Measurements from ENCODE around the gene ZNF681. TPM values are rescaled to one million over a fixed set of nuclear protein-coding genes. Genes with fewer than 3 reads are reported as not detected.

ZNF681 gene
- total and polyA plus RNA-seq, 2 of the 13 experiments (the other 11 are each of a cell fraction or from before 2014, with no cell fraction given), result not detected

- H3K9me3 ChIP-seq (ENCODE audit: low read length), result peaks cover 89% of the 10 kb centered on the region
- no peak overlapping the region for H3K4me3 ChIP-seq (replicated peaks in 1 of 3; ENCODE audit: insufficient read depth in 1 of 3, low read depth in 2 of 3, low read length in 3 of 3)
- CTCF ChIA-PET (ENCODE audit: low intra/inter-chr PET ratio, low total read pairs), result no interaction called here
- in situ Hi-C loops (cut with HindIII; ENCODE audit: extremely low pct_ligation_motif_present, low pct_unique_long_range_greater_than_20kb) (no loop called here), intact Hi-C loops (cut with micrococcal nuclease; ENCODE audit: unreplicated experiment) (no loop called here)
- no peak overlapping the region for H2AFZ ChIP-seq (ENCODE audit: low read length)
- H3K27ac ChIP-seq (ENCODE audit: extremely low read length, insufficient read depth, low read length), result no peak overlapping the region
- FAIRE-seq (no peak), ATAC-seq (no peak), DNase-seq (ENCODE audit: low spot score) (no peak)
- no peaks in the 10 kb centered on the region for H4K20me1 ChIP-seq (ENCODE audit: insufficient read depth, low read length)
- no peaks in the 10 kb centered on the region for H3K4me1 ChIP-seq (ENCODE audit: insufficient read depth, low read length)
- H3K9ac ChIP-seq (ENCODE audit: insufficient read depth, low read depth, low read length), result no peak overlapping the region
- no peak overlapping the region for H3K4me2 ChIP-seq (ENCODE audit: low read depth, low read length)
- no peaks in the 10 kb centered on the region for H3K79me2 ChIP-seq (ENCODE audit: insufficient read depth, low read length)
- H3K36me3 ChIP-seq (replicated peaks in 1 of 2; ENCODE audit: control insufficient read depth in 1 of 2, insufficient read depth in 2 of 2, low read length in 2 of 2), result no peaks in the 10 kb centered on the region
- H3K27me3 ChIP-seq (ENCODE audit: control insufficient read depth in 1 of 2, insufficient read depth in 2 of 2, low read length in 2 of 2), result no peaks in the 10 kb centered on the region; a peak in 1 of 5 replicates
- 7% methylated on average over 7 of the region's 17 CpGs for WGBS (ENCODE audit: low lambda C conversion rate)
- POLR2A ChIA-PET, result no interaction called here
- no TSS peak for BruUV-seq (replicated peaks)
- TF ChIP-seq, protein P1, sequence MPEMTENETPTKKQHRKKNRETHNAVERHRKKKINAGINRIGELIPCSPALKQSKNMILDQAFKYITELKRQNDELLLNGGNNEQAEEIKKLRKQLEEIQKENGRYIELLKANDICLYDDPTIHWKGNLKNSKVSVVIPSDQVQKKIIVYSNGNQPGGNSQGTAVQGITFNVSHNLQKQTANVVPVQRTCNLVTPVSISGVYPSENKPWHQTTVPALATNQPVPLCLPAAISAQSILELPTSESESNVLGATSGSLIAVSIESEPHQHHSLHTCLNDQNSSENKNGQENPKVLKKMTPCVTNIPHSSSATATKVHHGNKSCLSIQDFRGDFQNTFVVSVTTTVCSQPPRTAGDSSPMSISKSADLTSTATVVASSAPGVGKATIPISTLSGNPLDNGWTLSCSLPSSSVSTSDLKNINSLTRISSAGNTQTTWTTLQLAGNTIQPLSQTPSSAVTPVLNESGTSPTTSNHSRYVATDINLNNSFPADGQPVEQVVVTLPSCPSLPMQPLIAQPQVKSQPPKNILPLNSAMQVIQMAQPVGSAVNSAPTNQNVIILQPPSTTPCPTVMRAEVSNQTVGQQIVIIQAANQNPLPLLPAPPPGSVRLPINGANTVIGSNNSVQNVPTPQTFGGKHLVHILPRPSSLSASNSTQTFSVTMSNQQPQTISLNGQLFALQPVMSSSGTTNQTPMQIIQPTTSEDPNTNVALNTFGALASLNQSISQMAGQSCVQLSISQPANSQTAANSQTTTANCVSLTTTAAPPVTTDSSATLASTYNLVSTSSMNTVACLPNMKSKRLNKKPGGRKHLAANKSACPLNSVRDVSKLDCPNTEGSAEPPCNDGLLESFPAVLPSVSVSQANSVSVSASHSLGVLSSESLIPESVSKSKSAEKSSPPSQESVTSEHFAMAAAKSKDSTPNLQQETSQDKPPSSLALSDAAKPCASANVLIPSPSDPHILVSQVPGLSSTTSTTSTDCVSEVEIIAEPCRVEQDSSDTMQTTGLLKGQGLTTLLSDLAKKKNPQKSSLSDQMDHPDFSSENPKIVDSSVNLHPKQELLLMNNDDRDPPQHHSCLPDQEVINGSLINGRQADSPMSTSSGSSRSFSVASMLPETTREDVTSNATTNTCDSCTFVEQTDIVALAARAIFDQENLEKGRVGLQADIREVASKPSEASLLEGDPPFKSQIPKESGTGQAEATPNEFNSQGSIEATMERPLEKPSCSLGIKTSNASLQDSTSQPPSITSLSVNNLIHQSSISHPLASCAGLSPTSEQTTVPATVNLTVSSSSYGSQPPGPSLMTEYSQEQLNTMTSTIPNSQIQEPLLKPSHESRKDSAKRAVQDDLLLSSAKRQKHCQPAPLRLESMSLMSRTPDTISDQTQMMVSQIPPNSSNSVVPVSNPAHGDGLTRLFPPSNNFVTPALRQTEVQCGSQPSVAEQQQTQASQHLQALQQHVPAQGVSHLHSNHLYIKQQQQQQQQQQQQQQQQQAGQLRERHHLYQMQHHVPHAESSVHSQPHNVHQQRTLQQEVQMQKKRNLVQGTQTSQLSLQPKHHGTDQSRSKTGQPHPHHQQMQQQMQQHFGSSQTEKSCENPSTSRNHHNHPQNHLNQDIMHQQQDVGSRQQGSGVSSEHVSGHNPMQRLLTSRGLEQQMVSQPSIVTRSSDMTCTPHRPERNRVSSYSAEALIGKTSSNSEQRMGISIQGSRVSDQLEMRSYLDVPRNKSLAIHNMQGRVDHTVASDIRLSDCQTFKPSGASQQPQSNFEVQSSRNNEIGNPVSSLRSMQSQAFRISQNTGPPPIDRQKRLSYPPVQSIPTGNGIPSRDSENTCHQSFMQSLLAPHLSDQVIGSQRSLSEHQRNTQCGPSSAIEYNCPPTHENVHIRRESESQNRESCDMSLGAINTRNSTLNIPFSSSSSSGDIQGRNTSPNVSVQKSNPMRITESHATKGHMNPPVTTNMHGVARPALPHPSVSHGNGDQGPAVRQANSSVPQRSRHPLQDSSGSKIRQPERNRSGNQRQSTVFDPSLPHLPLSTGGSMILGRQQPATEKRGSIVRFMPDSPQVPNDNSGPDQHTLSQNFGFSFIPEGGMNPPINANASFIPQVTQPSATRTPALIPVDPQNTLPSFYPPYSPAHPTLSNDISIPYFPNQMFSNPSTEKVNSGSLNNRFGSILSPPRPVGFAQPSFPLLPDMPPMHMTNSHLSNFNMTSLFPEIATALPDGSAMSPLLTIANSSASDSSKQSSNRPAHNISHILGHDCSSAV (CRISPR knock-in tag; IDR thresholded peaks at IDR 0.05; ENCODE audit: borderline replicate concordance), result no peak
- TF ChIP-seq, protein P2, sequence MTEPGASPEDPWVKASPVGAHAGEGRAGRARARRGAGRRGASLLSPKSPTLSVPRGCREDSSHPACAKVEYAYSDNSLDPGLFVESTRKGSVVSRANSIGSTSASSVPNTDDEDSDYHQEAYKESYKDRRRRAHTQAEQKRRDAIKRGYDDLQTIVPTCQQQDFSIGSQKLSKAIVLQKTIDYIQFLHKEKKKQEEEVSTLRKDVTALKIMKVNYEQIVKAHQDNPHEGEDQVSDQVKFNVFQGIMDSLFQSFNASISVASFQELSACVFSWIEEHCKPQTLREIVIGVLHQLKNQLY (CRISPR knock-in tag; IDR thresholded peaks at IDR 0.05), result no peak
- no peak for TF ChIP-seq ZNF784 (CRISPR knock-in tag; IDR thresholded peaks at IDR 0.05; ENCODE audit: borderline replicate concordance)
- no peak for TF ChIP-seq ZNF530 (CRISPR knock-in tag; IDR thresholded peaks at IDR 0.05; ENCODE audit: low read depth)
- no peak for TF ChIP-seq HOMEZ (CRISPR knock-in tag; IDR thresholded peaks at IDR 0.05; ENCODE audit: low read depth)
- TF ChIP-seq ZNF850 (CRISPR knock-in tag; conservative IDR thresholded peaks at IDR 0.05), result no peak
- TF ChIP-seq ZNF382 (CRISPR knock-in tag; IDR thresholded peaks at IDR 0.05; ENCODE audit: borderline replicate concordance), result no peak
- no peak for TF ChIP-seq ZNF878 (CRISPR knock-in tag; IDR thresholded peaks at IDR 0.05)
- no peak for TF ChIP-seq ZNF747 (CRISPR knock-in tag; IDR thresholded peaks at IDR 0.05; ENCODE audit: borderline replicate concordance)
- TF ChIP-seq TCF12 (IDR thresholded peaks at IDR 0.05), result no peak
- no peak for TF ChIP-seq TCF12 (CRISPR knock-in tag; IDR thresholded peaks at IDR 0.05)
- TF ChIP-seq TAF1 (CRISPR knock-in tag; IDR thresholded peaks at IDR 0.05), result no peak
- TF ChIP-seq MED1 (CRISPR knock-in tag; IDR thresholded peaks at IDR 0.05), result no peak
Observed at GRCh38 chr19:23790641-23791488, 32.2 kb upstream of the ZNF681 start.
